Endothelial cell of umbilical vein (primary cell): ENCODE data around the gene ABHD5. TPM values are rescaled to one million over a fixed set of nuclear protein-coding genes. Genes with fewer than 3 reads are reported as not detected.

Experiments
- BruUV-seq: library from RNA; stranded (reverse); fragments of 400-500 nt; replicated peaks from 2 replicates; lab custom pipeline; 2021; lab: Mats Ljungman, UMichigan
- CTCF ChIA-PET: fragments of 300-600, 350-600 bp; sonication (Branson Sonifier 250); formaldehyde crosslinking; loops from one replicate; lab custom pipeline; 2021; ENCODE audit warnings: antibody characterized with exemption, inconsistent platforms; lab: Charles Lee
- POLR2A ChIA-PET: fragments of 300-600, 350-600 bp; sonication (Branson Sonifier 250); formaldehyde crosslinking; loops from one replicate; lab custom pipeline; 2021; ENCODE audit warnings: antibody characterized with exemption, inconsistent platforms; lab: Charles Lee
- DNase-seq: peaks from one replicate; pipeline ENCODE4 v3.0.0-alpha.2; 2011; ENCODE audit warnings: low read depth, low spot score
- FAIRE-seq: peaks from 2 replicates; lab custom pipeline; 2011; peaks lifted over from hg19 to GRCh38; lab: Jason Lieb, UNC
- H2AFZ ChIP-seq: 2 replicates; pipeline ENCODE4 v1.6.0; 2012; ENCODE audit warnings: low read depth, low read length, control low read depth, inconsistent platforms
- H3K27ac ChIP-seq: 2 replicates; pipeline ENCODE4 v1.5.1; 2011; ENCODE audit warnings: low read depth, mild to moderate bottlenecking, control low read depth, low read length, moderate library complexity; ENCODE audit not compliant: insufficient read depth
- H3K27me3 ChIP-seq, 2 experiments: 2 replicates each; pipeline versions ENCODE4 v1.6.0 to v1.6.1; 2011; ENCODE audit warnings: low read length in 2 of 2, mixed read lengths in 1 of 2; ENCODE audit not compliant: control insufficient read depth in 2 of 2, insufficient read depth in 2 of 2
- H3K36me3 ChIP-seq, 2 experiments: 2 replicates in 1 of 2; 3 replicates in 1 of 2; pipeline ENCODE4 v1.5.1; 2011; ENCODE audit warnings: low read length in 2 of 2, mild to moderate bottlenecking in 1 of 2, moderate library complexity in 1 of 2; ENCODE audit not compliant: control insufficient read depth in 2 of 2, insufficient read depth in 2 of 2; ENCODE audit errors: extremely low read depth in 1 of 2
- H3K4me1 ChIP-seq: 3 replicates; pipeline ENCODE4 v1.5.1; 2011; ENCODE audit warnings: mild to moderate bottlenecking, low read length; ENCODE audit not compliant: control insufficient read depth, insufficient read depth; ENCODE audit errors: extremely low read depth
- H3K4me2 ChIP-seq: 2 replicates; pipeline ENCODE4 v1.6.1; 2011; ENCODE audit warnings: low read length, control low read depth, mixed read lengths; ENCODE audit not compliant: insufficient read depth
- H3K4me3 ChIP-seq, 3 experiments: fragments of 200-600 bp in 1 of 3; sonication (generic), shearing (Covaris generic) in 1 of 3; replicated peaks in 1 of 3; 2 replicates each; pipeline ENCODE4 v1.5.1; 2011 to 2016; ENCODE audit warnings: control low read depth in 3 of 3, low read length in 3 of 3, mild to moderate bottlenecking in 2 of 3, inconsistent platforms in 1 of 3, low read depth in 1 of 3, moderate library complexity in 1 of 3; ENCODE audit not compliant: insufficient read depth in 1 of 3
- H3K79me2 ChIP-seq: 2 replicates; pipeline ENCODE4 v1.6.0; 2012; ENCODE audit warnings: low read length, inconsistent platforms; ENCODE audit not compliant: control insufficient read depth, insufficient read depth
- H3K9ac ChIP-seq: replicated peaks from 2 replicates; pipeline ENCODE3; 2011; ENCODE audit warnings: low read length, control low read depth; ENCODE audit not compliant: insufficient read depth; ENCODE audit errors: extremely low read depth
- H3K9me1 ChIP-seq: replicated peaks from 3 replicates; pipeline ENCODE4 v1.6.0; 2011; ENCODE audit warnings: mild to moderate bottlenecking, low read length; ENCODE audit not compliant: control insufficient read depth, insufficient read depth; ENCODE audit errors: extremely low read depth
- H3K9me3 ChIP-seq: replicated peaks from 2 replicates; pipeline ENCODE4 v1.5.1; 2012; ENCODE audit warnings: low read length, inconsistent platforms; ENCODE audit not compliant: control insufficient read depth, insufficient read depth
- H4K20me1 ChIP-seq: replicated peaks from 2 replicates; pipeline ENCODE3; 2011; ENCODE audit warnings: mild to moderate bottlenecking, low read length; ENCODE audit not compliant: control insufficient read depth, insufficient read depth; ENCODE audit errors: extremely low read depth
- CTCF ChIP-seq, 2 donors: IDR thresholded peaks; 1 replicate in 1 of 2; 2 replicates in 1 of 2; pipeline ENCODE4 v1.5.1; 2011; ENCODE audit warnings: low read length in 2 of 2, mild to moderate bottlenecking in 2 of 2, moderate library complexity in 2 of 2, control low read depth in 1 of 2, inconsistent platforms in 1 of 2, low read depth in 1 of 2; ENCODE audit not compliant: insufficient read depth in 1 of 2; ENCODE audit errors: extremely low read depth in 1 of 2
- EZH2 ChIP-seq: IDR thresholded peaks from 2 replicates; pipeline ENCODE4 v1.6.1; 2012; ENCODE audit warnings: borderline replicate concordance, low read depth, mild to moderate bottlenecking, moderate library complexity, low read length, inconsistent platforms; ENCODE audit not compliant: severe bottlenecking
- FOS ChIP-seq: IDR thresholded peaks from 2 replicates; pipeline ENCODE4 v1.6.1; 2011; ENCODE audit warnings: mild to moderate bottlenecking, low read length, moderate library complexity, borderline replicate concordance; ENCODE audit not compliant: insufficient read depth
- GATA2 ChIP-seq: IDR thresholded peaks from 2 replicates; pipeline ENCODE4 v1.7.0; 2011; ENCODE audit warnings: low read depth, mild to moderate bottlenecking, moderate library complexity, mixed read lengths, low read length; ENCODE audit not compliant: insufficient read length, insufficient read depth
- JUN ChIP-seq: IDR thresholded peaks from 2 replicates; pipeline ENCODE4 v1.6.1; 2011; ENCODE audit warnings: borderline replicate concordance, low read depth; ENCODE audit not compliant: insufficient read length, insufficient read depth
- MAX ChIP-seq: IDR thresholded peaks from 2 replicates; pipeline ENCODE4 v1.6.1; 2011; ENCODE audit not compliant: insufficient read depth, insufficient read length
- MYC ChIP-seq: IDR thresholded peaks from one replicate; pipeline ENCODE4 v1.6.1; 2011; ENCODE audit warnings: mild to moderate bottlenecking, low read depth, low read length
- POLR2A ChIP-seq: IDR thresholded peaks from 2 replicates; pipeline ENCODE4 v1.6.1; 2012; ENCODE audit warnings: low read depth, mild to moderate bottlenecking, control low read depth, low read length
- POLR2AphosphoS5 ChIP-seq: IDR thresholded peaks from 2 replicates; pipeline ENCODE4 v1.6.1; 2012; ENCODE audit warnings: low read depth, mild to moderate bottlenecking, control low read depth, low read length, moderate library complexity; ENCODE audit not compliant: insufficient read depth
- dilution Hi-C: fragments of 300-500 bp; cut with MboI; formaldehyde crosslinking; loops from one replicate; pipeline ENCODE4 v1.15.0; 2019; ENCODE audit warnings: low sequenced_read_pairs; ENCODE audit not compliant: extremely low pct_ligation_motif_present
- intact Hi-C: fragments of 100-400 bp; cut with micrococcal nuclease; formaldehyde crosslinking; loops from one replicate; pipeline ENCODE4 v1.10.0; 2022
- polyA plus RNA-seq, 4 experiments: library from polyadenylated mRNA; depleted of rRNA in 3 of 4; stranded (reverse) in 3 of 4; unstranded in 1 of 4; fragments of >200 nt; gene quantifications; 2 replicates each; pipeline versions ENCODE4 v1.2.1 to v1.2.3, GENCODE V29; 2011 to 2012; ENCODE audit warnings: missing spikeins in 1 of 4
- total RNA-seq: library from RNA; stranded (reverse); gene quantifications from 2 replicates; pipeline ENCODE4 v1.2.3, GENCODE V29; 2021

Gene ABHD5
- total and polyA plus RNA-seq, 2 donors (not counting 3 experiments of a cell fraction or from before 2014, with no cell fraction given): 10.0 to 21.2 TPM

GRCh38 chr3:43733459-43734384, 43.0 kb downstream of the ABHD5 start:
- H3K9me1 ChIP-seq: no peaks in the 10 kb centered on the region
- no peak overlapping the region for H2AFZ ChIP-seq
- no peaks in the 10 kb centered on the region for H3K79me2 ChIP-seq
- H4K20me1 ChIP-seq: no peaks in the 10 kb centered on the region
- POLR2A ChIA-PET: no interaction called here
- intact Hi-C loops (no loop called here), dilution Hi-C loops (no loop called here)
- no peak for FAIRE-seq
- DNase-seq: peak; percentile 36
- H3K27me3 ChIP-seq: no peaks in the 10 kb centered on the region
- CTCF ChIA-PET: interaction anchor here (0.6 to 1.2 kb wide), 2 partner anchors 29 to 266 kb away, joined by 3 read pairs; no protein-coding TSS in a partner anchor
- no peak for TF ChIP-seq POLR2AphosphoS5
- TF ChIP-seq CTCF (IDR thresholded peaks at IDR 0.05; ENCODE audit: extremely low read depth in 1 of 2, insufficient read depth in 1 of 2, low read depth in 1 of 2, low read length in 2 of 2): no peak
- TF ChIP-seq MAX: no peak
- no peak for TF ChIP-seq GATA2
- TF ChIP-seq EZH2: no peak
- no peak for TF ChIP-seq JUN
- TF ChIP-seq FOS: no peak
- no peak for TF ChIP-seq MYC
- TF ChIP-seq POLR2A: no peak
- peaks cover 2% of the 10 kb centered on the region for H3K4me1 ChIP-seq
- H3K4me2 ChIP-seq: no peak overlapping the region
- no TSS peak for BruUV-seq
- H3K9ac ChIP-seq: no peak overlapping the region
- no peaks in the 10 kb centered on the region for H3K36me3 ChIP-seq
- no peak overlapping the region for H3K27ac ChIP-seq
- H3K9me3 ChIP-seq: no peaks in the 10 kb centered on the region
- no peak overlapping the region for H3K4me3 ChIP-seq
